Neural cell (in vitro differentiated cells): Measurements from ENCODE around the gene FABP7.

Experiments used
- CTCF ChIP-seq: fragments of 450-650 bp; IDR thresholded peaks from 2 replicates; pipeline ENCODE4 v1.5.1; 2014; ENCODE audit warnings: antibody characterized with exemption, mild to moderate bottlenecking, moderate library complexity; ENCODE audit not compliant: poor library complexity, severe bottlenecking
- POLR2AphosphoS5 ChIP-seq: IDR thresholded peaks from 2 replicates; pipeline ENCODE4 v1.6.1; 2012

DNA sequence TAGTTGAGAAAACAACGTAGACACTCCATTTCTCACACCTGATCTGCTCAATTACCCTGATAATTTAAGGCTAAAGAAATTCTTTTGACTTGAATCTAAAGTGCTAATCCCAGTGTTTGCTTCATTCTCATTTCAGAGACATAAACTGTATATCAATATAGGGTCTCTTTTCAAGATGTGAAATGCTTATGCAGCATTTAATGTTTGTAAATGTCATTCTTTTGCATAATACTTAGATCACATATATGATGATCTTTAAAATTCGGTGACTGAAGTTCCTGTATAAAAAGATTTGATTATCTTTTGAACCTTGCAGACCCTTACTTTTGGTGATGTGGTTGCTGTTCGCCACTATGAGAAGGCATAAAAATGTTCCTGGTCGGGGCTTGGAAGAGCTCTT lies 3.9 kb downstream of the FABP7 start:
- TF ChIP-seq CTCF (no peak), POLR2AphosphoS5 (no peak)
